HG02870 (cell line): ENCODE measurements around the gene DIPK1B.
A peak's percentile ranks its signal among the peaks of the same experiment; 100 is the strongest.

ENCODE experiments used
- ATAC-seq: cut with Tn5 transposase; IDR thresholded peaks from one replicate; pipeline ENCODE4 v1.9.1; 2021; ENCODE audit warnings: mild to moderate bottlenecking, moderate library complexity; ENCODE audit not compliant: unreplicated experiment

The DIPK1B gene

GRCh38 chr9:136686534-136686793, 25.9 kb upstream of the DIPK1B start:
- ATAC-seq: no peak

GRCh38 chr9:136686794-136687711, 25.3 kb upstream of the DIPK1B start, which contains the start of gene AGPAT2:
Gene AGPAT2, minus strand, starts transcription at chr9:136687457. Its CDS starts 100 bp downstream, at chr9:136687357.
- peak; percentile 57 for ATAC-seq

- ATAC-seq: no peak
Measured at GRCh38 chr9:136687721-136688223, 24.6 kb upstream of the DIPK1B start.

GRCh38 chr9:136688274-136689107, 23.9 kb upstream of the DIPK1B start:
- ATAC-seq: no peak

GRCh38 chr9:136689108-136689460, 23.3 kb upstream of the DIPK1B start:
- no peak for ATAC-seq

GRCh38 chr9:136690104-136690805, 22.1 kb upstream of the DIPK1B start:
- ATAC-seq: no peak

GRCh38 chr9:136690806-136691261, 21.5 kb upstream of the DIPK1B start:
- ATAC-seq: no peak

- ATAC-seq: no peak
Measured at GRCh38 chr9:136691316-136692184, 20.8 kb upstream of the DIPK1B start.

GRCh38 chr9:136692185-136693134, 19.9 kb upstream of the DIPK1B start:
- no peak for ATAC-seq

GRCh38 chr9:136693135-136693489, 19.3 kb upstream of the DIPK1B start:
- ATAC-seq: no peak

- ATAC-seq: no peak
Measured at GRCh38 chr9:136693490-136694162, 18.7 kb upstream of the DIPK1B start.

- no peak for ATAC-seq
Measured at GRCh38 chr9:136694163-136694871, 18.1 kb upstream of the DIPK1B start.

GRCh38 chr9:136694872-136695247, 17.5 kb upstream of the DIPK1B start:
- no peak for ATAC-seq

GRCh38 chr9:136695435-136695895, 16.9 kb upstream of the DIPK1B start:
- ATAC-seq: no peak

GRCh38 chr9:136695955-136696354, 16.4 kb upstream of the DIPK1B start:
- ATAC-seq: no peak

- no peak for ATAC-seq
Measured at GRCh38 chr9:136696502-136696901, 15.9 kb upstream of the DIPK1B start.

- ATAC-seq: no peak
Measured at GRCh38 chr9:136697146-136697820, 15.1 kb upstream of the DIPK1B start.
